ENCODE measurements around the gene DIS3L2.

The DIS3L2 gene

GRCh38 chr2:232204457-232204931 is 243.0 kb downstream of the DIS3L2 start:
- in situ Hi-C loops (cut with MboI; ENCODE audit: low pct_unique_long_range_greater_than_20kb, low sequenced_read_pairs, unreplicated experiment), result no loop called here
- no peak for DNase-seq (ENCODE audit: low spot score)
- no peak for TF ChIP-seq CTCF (IDR thresholded peaks at IDR 0.05; ENCODE audit: extremely low read depth, insufficient read depth, missing control alignments)

- no peak for TF ChIP-seq CTCF (IDR thresholded peaks at IDR 0.05; ENCODE audit: extremely low read depth, insufficient read depth, missing control alignments)
- in situ Hi-C loops (cut with MboI; ENCODE audit: low pct_unique_long_range_greater_than_20kb, low sequenced_read_pairs, unreplicated experiment), result no loop called here
- DNase-seq (ENCODE audit: low spot score), result no peak
Measured at GRCh38 chr2:232207174-232207573, 245.7 kb downstream of the DIS3L2 start.

- TF ChIP-seq CTCF (IDR thresholded peaks at IDR 0.05; ENCODE audit: extremely low read depth, insufficient read depth, missing control alignments), result no peak
- in situ Hi-C loops (cut with MboI; ENCODE audit: low pct_unique_long_range_greater_than_20kb, low sequenced_read_pairs, unreplicated experiment), result no loop called here
Measured at GRCh38 chr2:232210306-232210705, 248.8 kb downstream of the DIS3L2 start.

GRCh38 chr2:232211743-232212686 is 250.5 kb downstream of the DIS3L2 start:
- no peak for DNase-seq (ENCODE audit: low spot score)
- TF ChIP-seq CTCF (IDR thresholded peaks at IDR 0.05; ENCODE audit: extremely low read depth, insufficient read depth, missing control alignments), result no peak
- in situ Hi-C loops (cut with MboI; ENCODE audit: low pct_unique_long_range_greater_than_20kb, low sequenced_read_pairs, unreplicated experiment), result no loop called here

More at GRCh38 chr2:232210306-232210705, 248.8 kb downstream of the DIS3L2 start:
- no peak for DNase-seq (ENCODE audit: low spot score)

- DNase-seq (ENCODE audit: low spot score), result no peak
- in situ Hi-C loops (cut with MboI; ENCODE audit: low pct_unique_long_range_greater_than_20kb, low sequenced_read_pairs, unreplicated experiment), result no loop called here
- no peak for TF ChIP-seq CTCF (IDR thresholded peaks at IDR 0.05; ENCODE audit: extremely low read depth, insufficient read depth, missing control alignments)
Measured at GRCh38 chr2:232213176-232213575, 251.7 kb downstream of the DIS3L2 start.

- in situ Hi-C loops (cut with MboI; ENCODE audit: low pct_unique_long_range_greater_than_20kb, low sequenced_read_pairs, unreplicated experiment), result no loop called here
Measured at GRCh38 chr2:232214053-232214452, 252.5 kb downstream of the DIS3L2 start.

More at GRCh38 chr2:232214053-232214452, 252.5 kb downstream of the DIS3L2 start:
- DNase-seq (ENCODE audit: low spot score), result no peak
- no peak for TF ChIP-seq CTCF (IDR thresholded peaks at IDR 0.05; ENCODE audit: extremely low read depth, insufficient read depth, missing control alignments)

Measured in GM13977 (cell line).